B cell (primary cell): ENCODE results near the gene RNU5B-1.

Experiments used
- EZH2 ChIP-seq: IDR thresholded peaks from 2 replicates; pipeline ENCODE4 v1.6.1; 2012; ENCODE audit warnings: borderline replicate concordance, low read depth, mild to moderate bottlenecking, moderate library complexity, low read length; ENCODE audit not compliant: insufficient read depth, poor library complexity, severe bottlenecking
- TF ChIP-seq, protein P1 (sequence below): fragments of 200-600 bp; IDR thresholded peaks from one replicate; pipeline ENCODE4 v1.8.0; 2022; ENCODE audit warnings: antibody characterized with exemption, mild to moderate bottlenecking

DNA sequence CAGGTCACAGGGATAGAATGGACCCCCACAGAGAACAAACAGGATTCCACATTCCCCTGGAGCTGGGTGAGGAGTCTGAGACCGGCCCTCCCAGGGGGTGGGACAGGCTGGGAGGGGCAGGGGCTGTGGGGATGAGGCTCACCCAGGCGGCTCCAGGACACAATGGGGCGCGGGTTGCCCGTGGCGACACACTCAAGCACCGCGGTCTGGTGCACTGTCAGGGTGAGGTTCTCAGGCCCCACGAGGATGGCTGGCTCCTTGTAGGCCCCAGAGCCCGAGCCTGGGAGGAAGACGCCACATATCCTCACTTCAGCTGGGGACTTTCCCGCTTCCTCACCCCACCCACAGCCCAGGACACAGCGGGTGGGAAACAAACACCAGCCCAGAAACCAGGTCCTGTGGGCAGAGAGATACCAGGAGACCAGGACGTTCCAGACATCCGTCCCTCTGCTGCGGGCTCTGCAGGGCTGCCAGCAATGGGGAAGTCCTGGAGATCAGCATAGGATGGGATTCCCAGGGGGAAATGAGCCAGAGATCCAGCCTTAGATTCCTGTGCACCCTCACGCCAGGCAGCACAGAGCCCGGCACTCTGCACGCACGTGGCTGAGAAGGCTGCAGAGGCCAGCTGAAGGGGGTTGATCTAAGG, 30.2 kb downstream of the RNU5B-1 start:
- TF ChIP-seq, protein P1, sequence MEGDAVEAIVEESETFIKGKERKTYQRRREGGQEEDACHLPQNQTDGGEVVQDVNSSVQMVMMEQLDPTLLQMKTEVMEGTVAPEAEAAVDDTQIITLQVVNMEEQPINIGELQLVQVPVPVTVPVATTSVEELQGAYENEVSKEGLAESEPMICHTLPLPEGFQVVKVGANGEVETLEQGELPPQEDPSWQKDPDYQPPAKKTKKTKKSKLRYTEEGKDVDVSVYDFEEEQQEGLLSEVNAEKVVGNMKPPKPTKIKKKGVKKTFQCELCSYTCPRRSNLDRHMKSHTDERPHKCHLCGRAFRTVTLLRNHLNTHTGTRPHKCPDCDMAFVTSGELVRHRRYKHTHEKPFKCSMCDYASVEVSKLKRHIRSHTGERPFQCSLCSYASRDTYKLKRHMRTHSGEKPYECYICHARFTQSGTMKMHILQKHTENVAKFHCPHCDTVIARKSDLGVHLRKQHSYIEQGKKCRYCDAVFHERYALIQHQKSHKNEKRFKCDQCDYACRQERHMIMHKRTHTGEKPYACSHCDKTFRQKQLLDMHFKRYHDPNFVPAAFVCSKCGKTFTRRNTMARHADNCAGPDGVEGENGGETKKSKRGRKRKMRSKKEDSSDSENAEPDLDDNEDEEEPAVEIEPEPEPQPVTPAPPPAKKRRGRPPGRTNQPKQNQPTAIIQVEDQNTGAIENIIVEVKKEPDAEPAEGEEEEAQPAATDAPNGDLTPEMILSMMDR = no peak
- TF ChIP-seq EZH2 = no peak
